ENCODE results near the gene OR5B3.

DNA sequence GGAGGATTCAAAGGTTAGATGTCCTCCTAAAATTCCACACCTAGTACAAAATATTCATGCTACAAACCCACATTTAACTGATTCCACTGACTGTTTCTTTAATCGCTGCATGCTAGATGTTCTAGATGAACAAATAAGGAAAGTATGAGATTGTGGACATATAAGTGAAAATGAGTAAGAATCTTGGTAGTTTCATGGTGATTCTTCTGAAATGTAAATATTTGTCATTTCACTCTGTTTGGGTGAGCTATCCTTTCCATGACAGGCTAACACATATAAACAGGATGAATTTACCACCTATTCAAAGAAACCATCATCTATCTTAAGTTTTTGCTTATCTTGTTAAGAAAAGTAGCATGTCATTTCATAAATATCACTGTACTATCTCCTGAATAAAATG, 14.8 kb downstream of the OR5B3 start:
- TF ChIP-seq, protein P1, sequence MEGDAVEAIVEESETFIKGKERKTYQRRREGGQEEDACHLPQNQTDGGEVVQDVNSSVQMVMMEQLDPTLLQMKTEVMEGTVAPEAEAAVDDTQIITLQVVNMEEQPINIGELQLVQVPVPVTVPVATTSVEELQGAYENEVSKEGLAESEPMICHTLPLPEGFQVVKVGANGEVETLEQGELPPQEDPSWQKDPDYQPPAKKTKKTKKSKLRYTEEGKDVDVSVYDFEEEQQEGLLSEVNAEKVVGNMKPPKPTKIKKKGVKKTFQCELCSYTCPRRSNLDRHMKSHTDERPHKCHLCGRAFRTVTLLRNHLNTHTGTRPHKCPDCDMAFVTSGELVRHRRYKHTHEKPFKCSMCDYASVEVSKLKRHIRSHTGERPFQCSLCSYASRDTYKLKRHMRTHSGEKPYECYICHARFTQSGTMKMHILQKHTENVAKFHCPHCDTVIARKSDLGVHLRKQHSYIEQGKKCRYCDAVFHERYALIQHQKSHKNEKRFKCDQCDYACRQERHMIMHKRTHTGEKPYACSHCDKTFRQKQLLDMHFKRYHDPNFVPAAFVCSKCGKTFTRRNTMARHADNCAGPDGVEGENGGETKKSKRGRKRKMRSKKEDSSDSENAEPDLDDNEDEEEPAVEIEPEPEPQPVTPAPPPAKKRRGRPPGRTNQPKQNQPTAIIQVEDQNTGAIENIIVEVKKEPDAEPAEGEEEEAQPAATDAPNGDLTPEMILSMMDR (IDR thresholded peaks at IDR 0.05; ENCODE audit: insufficient read depth, low read length): no peak
- TF ChIP-seq, protein P2, sequence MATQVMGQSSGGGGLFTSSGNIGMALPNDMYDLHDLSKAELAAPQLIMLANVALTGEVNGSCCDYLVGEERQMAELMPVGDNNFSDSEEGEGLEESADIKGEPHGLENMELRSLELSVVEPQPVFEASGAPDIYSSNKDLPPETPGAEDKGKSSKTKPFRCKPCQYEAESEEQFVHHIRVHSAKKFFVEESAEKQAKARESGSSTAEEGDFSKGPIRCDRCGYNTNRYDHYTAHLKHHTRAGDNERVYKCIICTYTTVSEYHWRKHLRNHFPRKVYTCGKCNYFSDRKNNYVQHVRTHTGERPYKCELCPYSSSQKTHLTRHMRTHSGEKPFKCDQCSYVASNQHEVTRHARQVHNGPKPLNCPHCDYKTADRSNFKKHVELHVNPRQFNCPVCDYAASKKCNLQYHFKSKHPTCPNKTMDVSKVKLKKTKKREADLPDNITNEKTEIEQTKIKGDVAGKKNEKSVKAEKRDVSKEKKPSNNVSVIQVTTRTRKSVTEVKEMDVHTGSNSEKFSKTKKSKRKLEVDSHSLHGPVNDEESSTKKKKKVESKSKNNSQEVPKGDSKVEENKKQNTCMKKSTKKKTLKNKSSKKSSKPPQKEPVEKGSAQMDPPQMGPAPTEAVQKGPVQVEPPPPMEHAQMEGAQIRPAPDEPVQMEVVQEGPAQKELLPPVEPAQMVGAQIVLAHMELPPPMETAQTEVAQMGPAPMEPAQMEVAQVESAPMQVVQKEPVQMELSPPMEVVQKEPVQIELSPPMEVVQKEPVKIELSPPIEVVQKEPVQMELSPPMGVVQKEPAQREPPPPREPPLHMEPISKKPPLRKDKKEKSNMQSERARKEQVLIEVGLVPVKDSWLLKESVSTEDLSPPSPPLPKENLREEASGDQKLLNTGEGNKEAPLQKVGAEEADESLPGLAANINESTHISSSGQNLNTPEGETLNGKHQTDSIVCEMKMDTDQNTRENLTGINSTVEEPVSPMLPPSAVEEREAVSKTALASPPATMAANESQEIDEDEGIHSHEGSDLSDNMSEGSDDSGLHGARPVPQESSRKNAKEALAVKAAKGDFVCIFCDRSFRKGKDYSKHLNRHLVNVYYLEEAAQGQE (IDR thresholded peaks at IDR 0.05; ENCODE audit: insufficient replicate concordance, low read depth): no peak
- no peak for TF ChIP-seq POLR2AphosphoS5 (IDR thresholded peaks at IDR 0.05; ENCODE audit: low read depth)

Measured in HL-60 (cell line).